Measurements from ENCODE around the gene UBE2J2. TPM values are rescaled to one million over a fixed set of nuclear protein-coding genes. Genes with fewer than 3 reads are reported as not detected.

UBE2J2 gene
- polyA plus RNA-seq, 1 donor from 2014 or later: 79.7 TPM

GRCh38 chr1:1278620-1279019 is 5.0 kb upstream of the UBE2J2 start:
- Histone ChIP-seq H3F3A (ENCODE audit: insufficient read depth, low read length, poor library complexity, severe bottlenecking) (no peaks in the 10 kb centered on the region), H3K79me2 (replicated peaks; ENCODE audit: insufficient read depth, low read length) (no peaks in the 10 kb centered on the region)
- no peak for TF ChIP-seq CTCF (IDR thresholded peaks at IDR 0.05; ENCODE audit: poor library complexity, severe bottlenecking)
- no peak for TF ChIP-seq RAD21 (conservative IDR thresholded peaks at IDR 0.05)
- TF ChIP-seq REST (IDR thresholded peaks at IDR 0.05; ENCODE audit: borderline replicate concordance): no peak
- TF ChIP-seq MXI1 (conservative IDR thresholded peaks at IDR 0.05; ENCODE audit: poor library complexity, severe bottlenecking): no peak
- TF ChIP-seq SMC3 (conservative IDR thresholded peaks at IDR 0.05; ENCODE audit: poor library complexity): no peak
- TF ChIP-seq EZH2 (IDR thresholded peaks at IDR 0.05; ENCODE audit: borderline replicate concordance, insufficient read depth, low read length, poor library complexity, severe bottlenecking): no peak
- no peak for TF ChIP-seq TAF1 (IDR thresholded peaks at IDR 0.05; ENCODE audit: low read depth)
- TF ChIP-seq POLR2AphosphoS5 (IDR thresholded peaks at IDR 0.05): no peak
- TF ChIP-seq EP300 (conservative IDR thresholded peaks at IDR 0.05; ENCODE audit: poor library complexity, severe bottlenecking): no peak

GRCh38 chr1:1275836-1276235 is 2.2 kb upstream of the UBE2J2 start:
- Histone ChIP-seq H3K36me3 (ENCODE audit: insufficient read depth, low read length) (no peaks in the 10 kb centered on the region), H2AFZ (ENCODE audit: low read depth, low read length) (no peak overlapping the region), H3K9me2 (ENCODE audit: insufficient read depth, low read length) (no peaks in the 10 kb centered on the region), H3F3A (ENCODE audit: insufficient read depth, low read length, poor library complexity, severe bottlenecking) (no peaks in the 10 kb centered on the region), H3K4me3 (ENCODE audit: low read length) (no peak overlapping the region), H3K4me2 (ENCODE audit: low read length) (no peak overlapping the region), H3K79me2 (replicated peaks; ENCODE audit: insufficient read depth, low read length) (peaks cover 25% of the 10 kb centered on the region), H4K20me1 (ENCODE audit: insufficient read depth) (no peaks in the 10 kb centered on the region), H3K27me3 (ENCODE audit: insufficient read depth, low read depth, low read length) (no peaks in the 10 kb centered on the region), H3K9ac (ENCODE audit: low read length) (no peak overlapping the region), H3K27ac (ENCODE audit: low read length) (no peak overlapping the region), H3K9me3 (ENCODE audit: low read length) (no peaks in the 10 kb centered on the region)
- no peak for TF ChIP-seq TAF1 (IDR thresholded peaks at IDR 0.05; ENCODE audit: low read depth)
- no peak for TF ChIP-seq RAD21 (conservative IDR thresholded peaks at IDR 0.05)
- no peak for TF ChIP-seq EP300 (conservative IDR thresholded peaks at IDR 0.05; ENCODE audit: poor library complexity, severe bottlenecking)
- TF ChIP-seq CTCF (IDR thresholded peaks at IDR 0.05; ENCODE audit: poor library complexity, severe bottlenecking): no peak
- no peak for TF ChIP-seq EZH2 (IDR thresholded peaks at IDR 0.05; ENCODE audit: borderline replicate concordance, insufficient read depth, low read length, poor library complexity, severe bottlenecking)
- no peak for TF ChIP-seq SMC3 (conservative IDR thresholded peaks at IDR 0.05; ENCODE audit: poor library complexity)
- TF ChIP-seq REST (IDR thresholded peaks at IDR 0.05; ENCODE audit: borderline replicate concordance): no peak
- TF ChIP-seq MXI1 (conservative IDR thresholded peaks at IDR 0.05; ENCODE audit: poor library complexity, severe bottlenecking): no peak
- no peak for TF ChIP-seq POLR2AphosphoS5 (IDR thresholded peaks at IDR 0.05)

More at GRCh38 chr1:1278620-1279019, 5.0 kb upstream of the UBE2J2 start:
- Histone ChIP-seq H2AFZ (ENCODE audit: low read depth, low read length) (no peak overlapping the region), H3K36me3 (ENCODE audit: insufficient read depth, low read length) (no peaks in the 10 kb centered on the region), H3K27ac (ENCODE audit: low read length) (no peak overlapping the region), H3K4me3 (ENCODE audit: low read length) (no peak overlapping the region), H3K9me2 (ENCODE audit: insufficient read depth, low read length) (no peaks in the 10 kb centered on the region), H3K9ac (ENCODE audit: low read length) (no peak overlapping the region), H4K20me1 (ENCODE audit: insufficient read depth) (no peaks in the 10 kb centered on the region), H3K9me3 (ENCODE audit: low read length) (no peaks in the 10 kb centered on the region), H3K27me3 (ENCODE audit: insufficient read depth, low read depth, low read length) (no peaks in the 10 kb centered on the region), H3K4me2 (ENCODE audit: low read length) (no peak overlapping the region)

Measured in neural cell (in vitro differentiated cells).